Measurements from ENCODE around the gene RSRC1.

DNA sequence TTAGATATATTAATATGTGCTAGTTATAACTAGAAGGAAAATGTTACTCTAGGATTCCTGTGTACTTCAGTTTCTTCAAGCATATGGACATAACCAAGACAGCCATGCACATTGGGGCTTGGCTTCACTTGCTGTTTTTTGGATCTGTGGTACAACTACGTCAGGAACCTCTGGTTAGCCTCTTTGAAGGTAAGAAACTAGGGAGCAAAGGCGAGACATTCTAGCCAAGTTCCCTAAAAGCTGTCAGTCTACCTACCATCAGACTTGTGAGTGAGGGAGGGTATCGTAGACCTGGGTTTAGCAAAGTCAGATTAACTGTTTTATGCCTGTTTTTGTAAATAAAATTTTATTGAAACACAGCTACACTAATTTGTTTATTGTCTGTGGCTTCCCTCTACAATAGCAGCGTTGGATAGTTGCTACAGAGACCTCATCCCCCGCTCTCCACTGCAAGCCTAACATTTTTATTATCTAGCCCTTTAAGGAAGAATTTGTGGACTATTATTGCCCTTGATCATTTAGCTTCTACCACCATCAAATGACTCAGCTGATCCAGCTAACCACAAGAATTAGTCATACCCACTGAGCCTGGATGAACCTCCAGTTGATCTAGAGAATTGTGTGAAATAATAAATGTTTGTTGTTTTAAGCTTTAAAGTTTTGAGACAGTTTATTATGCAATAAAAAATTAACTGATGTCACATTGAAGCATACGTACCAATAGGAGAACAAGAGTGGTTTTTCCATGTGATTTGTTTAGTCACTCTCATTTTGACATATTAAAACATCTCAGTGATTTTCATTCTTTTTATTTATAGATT lies 58.1 kb downstream of the RSRC1 start:
- TF ChIP-seq, protein P1, sequence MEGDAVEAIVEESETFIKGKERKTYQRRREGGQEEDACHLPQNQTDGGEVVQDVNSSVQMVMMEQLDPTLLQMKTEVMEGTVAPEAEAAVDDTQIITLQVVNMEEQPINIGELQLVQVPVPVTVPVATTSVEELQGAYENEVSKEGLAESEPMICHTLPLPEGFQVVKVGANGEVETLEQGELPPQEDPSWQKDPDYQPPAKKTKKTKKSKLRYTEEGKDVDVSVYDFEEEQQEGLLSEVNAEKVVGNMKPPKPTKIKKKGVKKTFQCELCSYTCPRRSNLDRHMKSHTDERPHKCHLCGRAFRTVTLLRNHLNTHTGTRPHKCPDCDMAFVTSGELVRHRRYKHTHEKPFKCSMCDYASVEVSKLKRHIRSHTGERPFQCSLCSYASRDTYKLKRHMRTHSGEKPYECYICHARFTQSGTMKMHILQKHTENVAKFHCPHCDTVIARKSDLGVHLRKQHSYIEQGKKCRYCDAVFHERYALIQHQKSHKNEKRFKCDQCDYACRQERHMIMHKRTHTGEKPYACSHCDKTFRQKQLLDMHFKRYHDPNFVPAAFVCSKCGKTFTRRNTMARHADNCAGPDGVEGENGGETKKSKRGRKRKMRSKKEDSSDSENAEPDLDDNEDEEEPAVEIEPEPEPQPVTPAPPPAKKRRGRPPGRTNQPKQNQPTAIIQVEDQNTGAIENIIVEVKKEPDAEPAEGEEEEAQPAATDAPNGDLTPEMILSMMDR (IDR thresholded peaks at IDR 0.05), result no peak
- no peak for TF ChIP-seq EZH2 (IDR thresholded peaks at IDR 0.05; ENCODE audit: borderline replicate concordance, insufficient read depth, low read depth, low read length, poor library complexity, severe bottlenecking)
